RWPE2 (cell line): ENCODE data around the gene HSD17B4.

ENCODE experiments used
- ATAC-seq: fragments of 200-7000 bp; cut with Tn5 transposase; 3 replicates; pipeline ENCODE4 v1.9.1; 2021; ENCODE audit warnings: low read depth
- DNase-seq: peaks from one replicate; pipeline ENCODE4 v3.0.0-alpha.2; 2020; ENCODE audit warnings: low spot score
- H3K27ac ChIP-seq: fragments of 450-650 bp; 2 replicates; pipeline ENCODE4 v1.5.1; 2017; ENCODE audit warnings: mild to moderate bottlenecking; ENCODE audit not compliant: poor library complexity, severe bottlenecking
- H3K27me3 ChIP-seq: fragments of 250-450 bp; sonication (Bioruptor Pico); 2 replicates; pipeline ENCODE4 v1.5.1; 2021; ENCODE audit warnings: mild to moderate bottlenecking, moderate library complexity; ENCODE audit not compliant: insufficient read depth, poor library complexity, severe bottlenecking
- H3K36me3 ChIP-seq: fragments of 250-450 bp; sonication (Bioruptor Pico); 2 replicates; pipeline ENCODE4 v1.5.1; 2020; ENCODE audit warnings: low read depth, mild to moderate bottlenecking, moderate library complexity
- H3K4me1 ChIP-seq: fragments of 250-450 bp; sonication (Bioruptor Pico); 2 replicates; pipeline ENCODE4 v1.5.1; 2021; ENCODE audit warnings: mild to moderate bottlenecking, moderate library complexity; ENCODE audit not compliant: insufficient read depth, poor library complexity, severe bottlenecking
- H3K4me3 ChIP-seq: fragments of 250-450 bp; sonication (Bioruptor Pico); 2 replicates; pipeline ENCODE4 v1.5.1; 2021; ENCODE audit warnings: mild to moderate bottlenecking, moderate library complexity; ENCODE audit not compliant: severe bottlenecking
- H3K9me3 ChIP-seq: fragments of 250-450 bp; sonication (Bioruptor Pico); 2 replicates; pipeline ENCODE4 v1.5.1; 2021; ENCODE audit warnings: mild to moderate bottlenecking, moderate library complexity; ENCODE audit not compliant: severe bottlenecking
- CTCF ChIP-seq: fragments of 450-650 bp; IDR thresholded peaks from one replicate; pipeline ENCODE4 v1.5.1; 2017; ENCODE audit warnings: mild to moderate bottlenecking, moderate library complexity; ENCODE audit not compliant: poor library complexity, severe bottlenecking

HSD17B4 gene

GRCh38 chr5:119537704-119538103, 85.4 kb downstream of the HSD17B4 start:
- no peak for TF ChIP-seq CTCF
- Histone ChIP-seq H3K27ac (peak overlapping the region; percentile 8), H3K4me3 (no peak overlapping the region), H3K9me3 (no peaks in the 10 kb centered on the region), H3K27me3 (no peaks in the 10 kb centered on the region), H3K36me3 (peaks cover 36% of the 10 kb centered on the region), H3K4me1 (peaks cover 3% of the 10 kb centered on the region)
- DNase-seq (no peak), ATAC-seq (peak; percentile 97)

DNA sequence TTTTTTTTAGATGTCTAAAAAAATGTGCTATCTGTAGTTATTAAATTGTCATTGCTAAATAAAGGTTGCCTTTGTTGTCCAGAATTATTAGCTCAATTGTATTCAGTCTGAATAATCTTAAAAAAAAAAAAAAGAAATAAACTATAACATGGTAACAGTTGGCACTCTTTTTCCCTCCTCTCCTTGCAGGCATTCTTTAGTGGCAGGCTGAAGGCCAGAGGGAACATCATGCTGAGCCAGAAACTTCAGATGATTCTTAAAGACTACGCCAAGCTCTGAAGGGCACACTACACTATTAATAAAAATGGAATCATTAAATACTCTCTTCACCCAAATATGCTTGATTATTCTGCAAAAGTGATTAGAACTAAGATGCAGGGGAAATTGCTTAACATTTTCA, 89.4 kb downstream of the HSD17B4 start:
- H3K36me3 ChIP-seq = peaks cover 24% of the 10 kb centered on the region
- TF ChIP-seq CTCF = no peak
- no peaks in the 10 kb centered on the region for H3K9me3 ChIP-seq
- H3K27me3 ChIP-seq = no peaks in the 10 kb centered on the region
- H3K4me3 ChIP-seq = no peak overlapping the region
- DNase-seq (no peak), ATAC-seq (no peak)
- no peak overlapping the region for H3K27ac ChIP-seq
- peaks cover 3% of the 10 kb centered on the region for H3K4me1 ChIP-seq

DNA sequence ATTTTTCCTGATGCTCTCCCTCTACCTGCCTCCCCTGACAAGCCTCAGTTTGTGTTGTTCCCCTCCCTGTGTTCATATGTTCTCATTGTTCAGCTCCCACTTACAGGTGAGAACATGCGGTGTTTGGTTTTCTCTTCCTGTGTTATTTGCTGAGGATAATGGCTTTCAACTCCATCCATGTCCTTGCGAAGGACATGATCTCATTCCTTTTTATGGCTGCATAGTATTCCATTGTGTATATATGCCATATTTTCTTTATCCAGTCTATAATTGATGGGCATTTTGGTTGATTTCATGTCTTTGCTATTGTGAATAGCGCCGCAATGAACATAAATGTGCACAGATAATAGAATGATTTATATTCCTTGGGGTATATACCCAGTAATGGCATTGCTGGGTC, 99.5 kb downstream of the HSD17B4 start:
- ATAC-seq (no peak), DNase-seq (no peak)

GRCh38 chr5:119554597-119554996, 102.3 kb downstream of the HSD17B4 start:
- Histone ChIP-seq H3K4me3 (no peak overlapping the region), H3K9me3 (no peaks in the 10 kb centered on the region), H3K27ac (no peak overlapping the region), H3K27me3 (no peaks in the 10 kb centered on the region), H3K4me1 (no peaks in the 10 kb centered on the region), H3K36me3 (no peaks in the 10 kb centered on the region)
- DNase-seq = no peak
- no peak for ATAC-seq
- TF ChIP-seq CTCF = no peak

More for the DNA sequence above, 99.5 kb downstream of the HSD17B4 start:
- no peaks in the 10 kb centered on the region for H3K36me3 ChIP-seq
- no peak for TF ChIP-seq CTCF
- no peak overlapping the region for H3K27ac ChIP-seq
- H3K9me3 ChIP-seq = no peaks in the 10 kb centered on the region
- H3K4me1 ChIP-seq = no peaks in the 10 kb centered on the region
- no peaks in the 10 kb centered on the region for H3K27me3 ChIP-seq
- no peak overlapping the region for H3K4me3 ChIP-seq

- H3K27ac ChIP-seq = no peak overlapping the region
- ATAC-seq (no peak), DNase-seq (no peak)
- no peaks in the 10 kb centered on the region for H3K4me1 ChIP-seq
- H3K36me3 ChIP-seq = no peaks in the 10 kb centered on the region
- H3K9me3 ChIP-seq = no peaks in the 10 kb centered on the region
- peaks cover 1% of the 10 kb centered on the region for H3K27me3 ChIP-seq
- no peak for TF ChIP-seq CTCF
- no peak overlapping the region for H3K4me3 ChIP-seq
Observed at GRCh38 chr5:119570910-119571309, 118.6 kb downstream of the HSD17B4 start.
